Tibial nerve (tissue), 4 donors: Measurements from ENCODE around the gene RNF151.

Experiments used
- CTCF ChIP-seq, 5 experiments: fragments of 200-600 bp in 3 of 5; fragments of 450-650 bp in 2 of 5; sonication (generic) in 3 of 5; IDR thresholded peaks; one replicate each; pipeline ENCODE4 v1.5.1; 2016 to 2019; ENCODE audit warnings: antibody characterized with exemption in 5 of 5, mild to moderate bottlenecking in 3 of 5, moderate library complexity in 2 of 5
- EP300 ChIP-seq, 2 donors: sonication (generic); formaldehyde crosslinking; IDR thresholded peaks; one replicate each; pipeline ENCODE4 v1.6.1; 2017; ENCODE audit warnings: antibody characterized with exemption in 2 of 2, mild to moderate bottlenecking in 1 of 2

GRCh38 chr16:2013527-2013926, 46.9 kb downstream of the RNF151 start:
- TF ChIP-seq CTCF (IDR thresholded peaks at IDR 0.05): no peak
- no peak for TF ChIP-seq EP300 (IDR thresholded peaks at IDR 0.05)
